ENCODE measurements around the gene KLHDC7B.

Gene KLHDC7B

DNA sequence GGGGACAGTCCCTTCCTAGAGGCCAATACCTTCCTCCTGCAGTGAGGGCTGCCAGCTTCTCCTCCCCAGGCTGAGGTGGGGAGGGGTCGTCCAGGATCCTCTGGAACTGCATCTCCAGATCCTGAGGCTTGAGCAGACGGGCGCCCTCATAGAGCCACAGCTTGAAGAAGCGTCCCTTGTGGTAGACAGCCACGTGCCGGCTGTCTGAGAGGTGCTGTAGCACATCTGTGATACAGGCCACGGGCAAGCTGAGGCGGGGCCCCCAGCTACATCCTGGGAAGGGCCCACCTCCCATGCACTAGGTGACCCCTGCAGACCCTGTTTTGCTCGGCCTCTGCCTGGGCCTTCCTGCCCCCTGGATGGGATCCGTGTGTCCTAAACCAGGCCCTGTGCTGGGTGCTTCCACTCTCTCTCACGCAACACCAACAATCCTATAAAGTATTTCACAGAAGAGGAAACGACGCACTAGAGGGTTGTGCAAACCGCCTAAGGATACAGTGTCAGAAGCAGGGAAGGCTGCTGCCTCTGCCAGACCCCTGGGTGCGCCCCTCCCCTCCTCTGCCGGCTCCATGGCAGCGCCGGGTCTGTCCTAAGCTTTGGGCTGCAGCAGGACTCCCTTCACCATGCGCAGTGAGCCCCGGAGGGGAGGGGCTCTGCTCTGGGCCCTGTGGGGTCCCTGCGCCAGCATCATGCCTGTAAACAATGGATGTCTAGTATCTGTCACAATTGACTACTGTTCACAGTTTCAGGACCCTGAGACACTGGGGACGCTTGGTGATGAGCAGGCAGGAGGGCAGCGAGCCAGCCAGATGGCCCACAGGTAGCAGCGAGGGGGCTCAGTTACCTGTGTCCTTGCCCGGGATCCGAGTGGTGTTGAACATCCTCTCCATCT, 28.0 kb downstream of the KLHDC7B start:
- DNase-seq = no peak

DNA sequence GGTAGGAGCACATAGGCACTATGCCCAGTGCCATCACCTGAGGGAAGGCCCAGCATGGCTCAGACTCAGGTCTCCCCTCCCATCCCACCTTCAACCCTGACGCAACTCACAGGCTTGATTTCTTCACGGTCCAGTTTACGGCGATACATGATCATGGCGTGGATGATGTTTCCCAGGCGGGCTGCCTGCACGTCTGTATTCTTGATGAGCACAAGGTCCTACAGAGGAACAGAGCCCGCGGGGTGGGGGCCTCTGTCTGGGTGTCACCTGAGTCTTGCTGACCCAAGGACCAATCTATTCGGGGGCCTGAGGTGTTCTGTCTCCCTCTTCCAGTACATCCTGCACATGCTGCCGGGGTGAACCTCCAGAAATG, 28.7 kb downstream of the KLHDC7B start:
- DNase-seq = no peak

DNA sequence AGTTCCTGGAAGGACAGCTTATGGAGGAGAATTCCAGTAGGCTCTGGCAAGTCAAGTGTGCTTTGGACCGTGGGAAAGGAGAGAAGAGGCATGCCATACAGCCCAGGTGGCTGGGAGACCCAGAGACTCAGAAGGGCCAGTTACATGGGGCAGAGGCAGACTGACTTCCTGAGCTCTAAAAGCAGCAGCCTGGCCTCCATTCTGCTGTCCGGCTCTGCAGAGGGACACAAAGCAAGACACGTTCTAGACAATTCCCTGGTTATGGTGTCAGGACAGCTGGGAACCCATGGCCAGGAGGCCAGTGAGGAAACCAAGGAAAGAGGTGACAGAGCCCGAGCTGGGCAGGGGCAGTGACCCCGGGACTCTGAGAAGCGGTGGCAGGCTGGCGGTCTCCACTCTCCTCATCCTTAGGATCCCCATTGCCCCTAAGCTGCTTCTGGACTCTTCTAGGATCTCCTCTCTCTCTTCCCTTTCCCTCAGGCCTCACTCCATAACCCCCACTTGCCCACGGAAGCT, 29.8 kb downstream of the KLHDC7B start:
- DNase-seq = no peak

DNA sequence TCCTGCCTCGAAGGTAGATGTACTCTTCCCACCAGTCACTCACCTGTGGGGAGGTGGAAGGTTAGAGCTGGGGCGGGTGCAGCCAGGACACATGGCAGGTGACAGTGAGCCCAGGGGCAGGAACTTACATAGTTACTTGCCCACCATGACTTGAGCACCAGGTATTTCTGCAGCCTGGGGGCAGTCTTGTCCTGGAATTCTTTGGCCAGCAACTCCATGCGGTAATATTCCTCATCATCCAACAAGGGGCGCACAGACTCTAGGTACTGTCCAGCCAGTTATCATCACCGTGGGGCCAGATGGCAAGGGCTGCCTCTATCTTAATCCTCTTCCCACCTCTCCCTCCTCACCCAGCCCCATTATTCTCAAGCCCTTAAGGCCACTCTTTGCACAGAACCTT, 30.4 kb downstream of the KLHDC7B start:
- peak in 1 of 14 donors; percentile 80 for DNase-seq

DNA sequence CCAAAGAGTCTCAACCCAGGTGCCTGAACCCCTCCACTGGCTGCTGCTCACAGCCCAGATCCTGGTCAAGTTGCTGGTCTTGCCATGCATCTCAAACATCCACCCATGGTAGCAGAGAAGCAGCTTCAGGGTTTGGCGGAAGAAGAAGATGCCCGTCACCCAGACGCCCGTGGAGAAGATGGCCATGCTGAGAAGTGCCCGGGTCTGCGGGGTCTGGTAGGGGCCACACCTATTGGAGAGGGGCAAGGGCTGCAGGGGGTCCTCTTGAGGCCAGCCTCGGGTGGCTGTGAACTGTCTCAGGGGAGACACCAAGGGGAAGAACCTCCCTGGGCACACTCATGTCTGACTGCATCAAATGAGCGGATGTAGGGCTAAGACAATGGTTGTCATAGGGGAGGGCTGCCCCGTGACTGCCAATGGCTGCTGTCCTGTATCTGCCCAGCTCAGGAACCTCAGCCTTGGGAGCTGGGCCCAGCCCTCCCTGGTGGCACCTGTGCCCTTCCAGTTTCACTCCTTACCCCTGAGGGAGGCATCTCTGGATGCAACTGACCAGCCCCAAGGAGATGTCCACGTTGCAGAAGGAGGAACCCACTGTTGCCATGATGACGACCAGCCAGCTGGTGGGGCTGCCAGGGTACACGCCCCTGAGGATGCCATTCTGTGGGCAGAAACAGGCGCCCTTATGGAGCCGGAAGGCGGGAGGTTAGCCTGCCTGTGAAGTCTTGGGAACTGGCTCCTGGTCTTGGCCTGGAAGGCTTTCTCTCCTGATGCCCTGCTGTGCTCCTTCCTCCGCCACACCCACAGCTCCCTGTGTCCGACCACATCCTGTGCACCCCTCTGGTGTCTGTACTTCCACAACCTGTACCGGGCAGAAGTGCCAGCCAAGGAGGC, 31.4 kb downstream of the KLHDC7B start:
- no peak for DNase-seq

DNA sequence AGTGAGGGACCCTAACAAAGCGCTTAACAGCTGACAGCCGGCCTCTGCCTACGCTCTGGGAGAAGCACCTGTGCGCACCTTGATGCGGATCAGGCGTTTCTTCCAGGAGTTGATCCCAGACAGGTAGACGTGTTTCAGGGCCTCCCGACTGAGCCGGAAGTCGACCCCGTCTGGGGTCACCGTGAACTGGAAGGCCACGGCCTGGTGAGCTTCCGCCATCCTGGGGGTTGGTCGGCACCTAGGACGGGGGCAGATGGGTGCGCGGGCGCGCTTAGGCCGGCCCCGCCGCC, 31.9 kb downstream of the KLHDC7B start:
- no peak for DNase-seq

DNA sequence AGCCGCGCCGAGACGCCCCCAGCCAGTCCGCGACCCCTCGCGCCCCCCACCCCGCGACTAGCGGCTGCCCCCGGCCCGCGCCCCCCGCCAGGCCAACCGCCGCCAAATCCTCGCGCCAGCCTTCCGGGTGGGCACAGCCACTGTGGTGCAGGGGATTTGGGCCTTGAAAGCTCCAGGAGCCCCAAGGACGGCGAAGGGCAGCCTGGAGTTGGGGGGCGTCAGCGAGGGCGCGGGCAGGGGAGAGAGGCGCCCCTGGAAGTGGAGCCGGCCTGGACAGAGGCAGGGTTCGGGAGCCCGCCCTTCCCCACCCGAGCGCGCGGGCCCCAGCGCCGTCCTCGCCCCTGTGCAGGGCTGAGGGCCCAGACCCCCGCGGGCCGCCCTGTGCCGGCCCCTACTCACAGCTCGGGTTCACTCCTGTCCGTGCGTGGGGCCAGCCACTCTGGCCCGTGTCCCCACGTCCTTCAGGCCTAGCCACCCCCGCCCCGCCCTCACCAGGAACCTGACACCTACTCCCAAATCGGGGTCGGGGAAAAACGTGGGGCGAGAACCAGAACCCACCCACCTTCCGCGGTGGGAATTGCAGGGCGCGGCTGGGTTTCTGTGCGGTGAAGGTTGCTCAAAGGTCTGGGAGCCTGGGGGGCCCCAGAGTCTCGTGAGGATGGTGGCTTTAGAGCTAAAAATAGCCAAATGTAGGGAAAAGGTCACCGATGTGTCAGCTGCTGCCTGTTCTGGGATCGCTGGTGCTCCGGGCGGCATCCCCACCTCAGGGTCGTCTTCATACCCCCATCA, 32.5 kb downstream of the KLHDC7B start, which contains the start of gene CPT1B:
TSS of gene CPT1B (minus strand) at position 441 of the 789 bp plus-strand sequence. CDS start 512 bp downstream, outside the sequence.
- no peak for DNase-seq

DNA sequence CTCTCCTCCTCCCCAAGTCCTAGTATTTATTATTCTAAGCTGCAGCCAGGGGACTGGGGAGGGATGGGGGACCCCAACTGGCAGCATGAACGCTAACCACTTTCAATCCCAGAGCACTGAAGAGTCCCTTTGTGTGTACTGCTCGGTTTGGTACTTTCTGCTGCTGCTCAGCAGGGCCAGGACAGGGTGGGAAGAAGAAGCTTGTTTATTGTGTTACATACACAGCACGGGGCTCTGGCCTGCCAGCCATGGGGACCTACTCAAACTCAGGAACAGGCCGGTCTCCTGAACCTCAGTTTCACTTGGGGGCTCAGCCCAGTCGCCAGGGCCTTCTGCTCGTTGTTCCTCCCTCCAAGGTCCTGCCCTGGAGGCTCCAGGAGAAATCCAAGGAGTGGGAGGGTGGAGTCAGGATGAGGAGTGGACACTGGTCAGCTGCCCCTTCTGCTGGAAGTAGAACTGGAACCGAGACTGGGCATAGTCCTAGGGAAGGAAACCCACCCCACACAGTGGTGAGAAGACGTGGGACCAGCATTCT, 33.1 kb downstream of the KLHDC7B start:
- DNase-seq = peak in 1 of 14 donors; percentile 31

DNA sequence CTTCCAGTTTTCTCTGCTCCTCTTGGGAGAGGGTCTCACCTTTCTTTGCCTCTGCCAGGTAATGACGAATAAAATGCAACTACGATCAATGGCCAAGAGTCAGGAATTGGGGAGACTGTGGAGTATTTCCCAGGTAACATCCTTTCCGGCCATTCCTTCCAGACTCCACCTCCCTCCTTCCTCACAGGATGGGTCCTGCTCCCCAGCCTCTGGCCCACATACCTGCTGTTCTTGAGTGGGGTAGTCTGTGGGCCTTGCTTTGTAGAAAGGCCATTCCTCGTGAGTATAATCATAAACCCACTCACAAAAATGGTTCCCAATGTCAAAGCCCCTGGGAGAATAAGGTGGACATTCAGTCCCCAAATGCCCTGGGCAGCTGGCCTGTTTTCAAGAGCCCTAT, 34.1 kb downstream of the KLHDC7B start:
- DNase-seq = no peak

DNA sequence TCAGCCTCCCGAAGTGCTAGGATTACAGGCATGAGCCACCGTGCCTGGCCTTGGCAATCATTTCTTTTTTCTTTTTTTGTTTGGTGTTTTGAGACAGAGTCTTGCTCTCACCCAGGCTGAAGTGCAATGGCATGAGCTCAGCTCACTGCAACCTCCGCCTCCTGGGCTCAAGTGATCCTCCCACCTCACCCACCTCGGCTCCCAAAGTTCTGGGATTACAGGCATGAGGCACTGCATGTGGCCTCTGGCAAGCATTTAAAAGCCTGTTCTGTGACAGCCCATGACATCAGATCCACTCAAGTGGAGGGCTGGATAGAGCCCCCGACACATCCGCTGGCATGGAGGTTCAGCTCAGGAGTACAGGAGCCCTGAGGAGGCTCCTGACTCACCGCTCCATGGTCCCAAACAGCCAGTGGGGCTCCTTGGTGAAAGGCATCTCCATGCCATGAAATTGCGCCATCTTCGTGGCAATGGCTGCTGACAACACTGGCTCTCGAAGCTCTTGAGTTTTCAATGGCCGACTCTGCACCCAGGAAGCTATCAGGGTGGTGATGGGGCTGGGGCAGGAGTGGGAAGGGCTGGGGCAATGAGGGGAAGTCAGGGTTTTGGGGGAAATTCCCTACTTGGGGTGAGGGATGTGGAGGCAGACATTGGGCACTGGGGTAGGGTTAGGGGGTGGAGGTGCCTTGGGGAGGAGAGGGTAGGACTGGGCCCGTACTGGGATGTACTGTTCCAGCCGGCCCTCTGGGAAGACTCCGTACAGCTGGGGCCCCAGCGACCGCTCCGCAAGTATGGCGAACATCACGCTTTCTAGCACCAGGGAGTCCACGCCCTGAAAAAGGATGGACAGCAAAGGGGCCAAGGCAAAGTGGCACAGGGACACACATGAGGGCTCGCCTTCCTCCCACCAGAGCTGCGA, 35.6 kb downstream of the KLHDC7B start:
- DNase-seq = no peak

DNA sequence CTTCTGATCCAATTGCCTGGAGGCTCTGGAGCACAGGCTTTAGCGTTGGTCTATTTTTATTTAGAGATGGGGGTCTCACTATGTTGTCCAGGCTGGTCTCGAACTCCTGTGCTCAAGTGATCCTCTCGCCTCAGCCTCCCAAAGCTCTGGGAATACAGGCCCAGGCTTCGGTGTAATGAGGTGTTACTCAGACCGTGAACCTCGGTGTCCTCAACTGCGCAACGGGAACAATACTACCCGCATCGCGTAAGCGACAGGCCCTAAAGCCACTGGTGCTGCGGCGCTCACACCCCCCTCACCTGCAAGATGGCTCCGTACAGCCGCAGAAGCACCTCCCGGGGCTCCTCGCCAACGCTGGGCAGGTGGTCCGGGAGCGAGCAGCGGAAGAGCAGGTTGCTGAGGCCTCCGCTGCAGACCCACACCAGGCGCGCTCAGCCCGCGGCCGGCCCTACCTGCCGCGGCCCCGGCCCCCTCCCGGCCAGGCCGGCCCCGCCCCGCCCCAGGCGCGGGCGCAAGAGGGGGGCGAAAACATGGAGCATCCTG, 36.3 kb downstream of the KLHDC7B start:
- DNase-seq = no peak

DNA sequence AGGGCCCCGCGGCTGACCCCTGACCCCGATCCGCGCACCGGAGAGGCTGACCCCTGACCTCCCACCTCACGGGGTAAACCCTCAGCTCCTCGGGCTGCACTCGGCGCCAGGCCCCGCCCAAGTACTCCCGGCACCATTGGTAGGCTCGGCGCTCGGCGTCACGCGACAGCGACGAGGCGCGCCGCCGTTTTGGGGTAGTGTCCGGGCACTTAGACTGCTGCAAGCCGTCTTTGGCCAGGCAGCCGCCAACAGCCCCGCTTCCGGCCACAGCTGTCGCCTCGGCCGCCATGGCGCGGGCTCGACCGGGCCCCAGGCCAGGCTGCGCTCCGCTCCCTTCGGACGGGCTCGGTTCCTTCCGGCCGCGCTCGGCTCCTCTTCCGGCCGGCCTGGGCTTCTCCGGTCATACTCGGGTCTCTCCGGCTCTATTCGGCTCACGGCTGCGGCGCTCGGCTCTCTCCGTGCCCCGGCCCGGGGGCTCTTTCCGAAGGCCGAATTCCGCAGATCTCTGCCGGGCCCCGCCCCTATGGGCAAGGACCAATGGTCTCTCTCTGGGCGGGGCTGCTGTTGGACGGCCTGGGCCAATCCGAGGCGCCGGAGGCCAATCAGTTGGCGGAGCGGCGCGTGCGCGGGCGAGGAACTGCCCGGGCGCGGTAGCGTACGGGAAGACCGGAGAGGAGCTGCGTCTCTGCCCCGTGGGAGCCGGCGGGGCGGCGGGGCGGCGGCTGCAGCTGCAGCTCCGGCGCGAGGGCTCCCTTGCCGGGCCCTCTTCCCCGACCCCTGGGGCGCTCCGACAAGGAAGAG, 37.0 kb downstream of the KLHDC7B start, which contains the start of gene CHKB:
TSS of gene CHKB (minus strand) at position 357 of the 801 bp plus-strand sequence. CDS start at position 289, 68 bp downstream.
- peak; percentile 71 to 99 (median 98) for DNase-seq

DNA sequence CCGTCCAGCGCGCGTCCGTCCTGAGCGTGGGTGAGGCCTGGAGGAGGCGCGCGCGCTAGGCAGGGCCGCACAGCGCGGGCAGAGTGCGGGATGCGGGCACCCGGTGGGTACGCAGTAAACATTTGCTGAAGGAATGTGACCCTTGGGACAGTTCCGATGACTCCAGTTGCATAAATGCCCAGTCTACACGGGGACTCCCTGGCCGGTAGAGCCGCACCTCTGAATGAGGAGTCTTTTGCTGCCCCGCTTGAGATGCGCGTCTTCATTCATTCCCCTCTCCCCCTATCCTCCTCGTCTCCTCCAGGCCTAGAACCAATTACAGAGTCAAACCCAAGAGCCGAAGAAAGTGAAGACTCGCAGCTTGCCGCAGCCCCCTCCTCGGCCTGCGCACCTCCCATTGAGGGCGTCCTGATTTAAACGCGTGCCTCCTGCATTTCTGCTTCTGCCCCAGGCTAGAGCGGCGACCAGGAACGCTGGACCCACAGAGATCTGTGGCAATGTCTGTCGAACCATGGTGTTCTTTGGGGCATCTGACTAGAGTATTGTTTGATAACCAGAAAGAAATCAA, 37.7 kb downstream of the KLHDC7B start:
- peak in 1 of 14 donors; percentile 42 for DNase-seq

DNA sequence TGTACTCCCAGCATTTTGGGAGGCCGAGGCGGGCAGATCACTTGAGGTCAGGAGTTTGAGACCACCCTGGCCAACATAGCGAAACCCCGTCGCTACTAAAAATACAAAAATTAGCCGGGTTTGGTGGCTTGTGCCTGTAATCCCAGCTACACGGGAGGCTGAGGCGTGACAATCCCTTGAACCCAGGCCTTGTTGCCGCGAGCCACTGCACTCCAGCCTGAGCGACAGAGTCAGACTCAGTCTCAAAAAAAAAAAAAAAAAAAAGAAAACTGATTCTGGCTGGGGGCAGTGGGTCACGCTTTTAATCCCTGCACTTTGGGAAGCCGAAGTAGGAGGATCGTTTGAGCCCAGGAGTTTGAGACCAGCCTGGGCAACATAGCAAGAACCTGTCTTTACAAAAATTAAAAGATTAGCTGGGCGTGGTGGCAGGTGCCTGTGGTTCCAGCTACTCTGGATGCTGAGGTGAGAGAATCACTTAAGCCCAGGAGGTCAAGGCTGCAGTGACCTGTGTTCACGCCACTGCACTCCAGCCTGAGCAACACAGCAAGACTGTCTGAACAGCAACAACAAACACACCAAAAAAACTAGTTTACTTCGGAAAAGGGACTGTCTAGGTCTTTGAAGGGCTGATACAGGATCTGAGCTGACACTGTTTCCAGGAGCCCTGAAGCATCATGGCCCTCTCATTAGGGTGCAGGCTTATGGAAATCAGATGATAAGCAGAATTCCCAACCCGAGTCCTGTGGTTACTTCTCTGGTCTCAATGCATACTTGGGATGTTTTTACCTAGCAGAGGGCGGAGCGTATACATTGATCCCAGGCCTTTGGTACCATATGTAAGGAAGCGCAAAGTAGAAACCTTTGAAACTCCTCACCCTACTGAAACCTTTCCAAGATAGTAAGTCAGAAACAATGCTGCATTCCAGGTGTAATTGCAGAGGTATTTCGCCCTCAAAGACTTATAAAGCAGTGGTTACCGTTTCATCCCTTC, 38.7 kb downstream of the KLHDC7B start:
- DNase-seq = no peak

DNA sequence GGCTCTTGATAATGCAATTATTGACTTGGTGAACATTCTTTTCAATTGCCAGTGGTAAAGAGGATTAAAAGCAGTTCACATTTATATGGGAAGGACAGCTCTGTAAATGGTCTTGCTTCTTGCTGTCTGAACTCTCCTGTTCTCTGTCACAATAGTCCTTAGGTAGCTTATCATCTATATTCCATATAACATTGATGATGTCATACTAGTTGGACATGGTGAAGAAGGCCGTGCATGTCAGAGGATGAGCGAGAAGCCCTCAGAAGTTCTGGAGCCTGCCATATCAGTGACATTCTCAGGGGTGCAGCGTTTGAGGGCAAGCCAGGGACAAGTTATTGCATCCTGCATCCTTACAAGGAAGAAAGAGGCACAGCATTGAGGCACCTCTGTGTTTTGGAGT, 39.5 kb downstream of the KLHDC7B start:
- no peak for DNase-seq

DNA sequence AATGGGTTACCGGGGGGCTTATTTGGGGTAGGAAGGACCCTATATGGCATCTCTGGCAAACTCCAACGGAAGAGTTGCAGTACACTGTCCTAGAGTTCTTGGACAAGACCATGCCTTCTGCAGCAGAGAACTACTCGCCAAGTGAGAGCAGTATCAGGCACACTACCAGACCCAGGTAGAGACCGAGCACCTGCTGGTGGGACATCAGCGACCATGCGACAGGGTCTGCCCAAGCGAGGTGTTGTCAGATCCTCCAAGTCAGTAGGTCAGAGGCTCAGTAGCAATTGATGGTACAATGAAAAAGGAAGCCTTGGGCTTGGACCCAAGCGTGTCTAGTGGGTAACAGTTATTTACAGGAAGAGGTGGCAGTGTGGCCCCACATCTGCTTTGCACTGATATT, 40.1 kb downstream of the KLHDC7B start:
- no peak for DNase-seq

DNA sequence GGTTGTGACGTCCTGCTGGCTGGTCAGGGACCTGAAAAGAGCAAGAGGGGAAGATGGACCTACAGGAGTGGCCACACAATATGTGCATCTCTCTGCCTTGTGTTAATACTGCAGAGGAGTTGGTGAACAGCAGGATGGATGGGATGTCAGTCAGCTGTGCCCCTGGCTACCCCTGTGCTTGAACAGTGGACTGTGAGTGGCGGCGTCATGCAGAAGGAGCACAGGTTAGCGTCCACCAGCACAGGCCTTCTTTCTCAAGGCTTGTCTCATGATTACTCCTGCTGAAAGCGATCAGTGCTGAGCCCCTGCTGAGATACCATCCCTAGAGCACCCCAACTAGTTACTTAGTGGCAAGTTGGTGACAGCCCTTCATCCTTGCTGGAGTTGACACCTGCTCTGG, 40.7 kb downstream of the KLHDC7B start:
- DNase-seq = no peak

DNA sequence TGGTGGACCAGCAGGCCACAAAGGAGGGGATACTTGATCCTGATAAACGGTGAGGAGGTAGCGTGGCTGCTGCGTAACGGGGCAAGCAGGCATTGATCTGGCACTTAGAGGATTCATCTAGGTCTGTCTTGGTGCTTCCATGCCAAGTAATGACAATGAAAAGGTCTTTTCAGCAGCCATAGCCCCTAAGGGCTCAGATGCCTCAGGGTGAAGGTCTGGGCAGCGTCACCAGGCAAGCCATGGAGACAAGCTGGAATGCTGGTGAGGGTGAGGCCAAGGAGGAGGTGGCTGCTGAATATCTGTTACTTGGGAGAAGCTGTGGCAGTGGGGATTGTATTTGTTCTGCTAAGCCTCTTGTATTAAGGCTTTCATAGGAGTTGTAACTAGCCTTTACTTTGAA, 41.7 kb downstream of the KLHDC7B start:
- no peak for DNase-seq

All from C1 segment of cervical spinal cord (tissue), 14 donors.